Subcutaneous abdominal adipose tissue (tissue), 5 donors: ENCODE data around the gene FAM149B1.

Experiments used
- H3K27ac ChIP-seq: one replicate; pipeline ENCODE4 v1.7.0; 2013; ENCODE audit warnings: low read depth, mild to moderate bottlenecking, inconsistent platforms, low read length, moderate library complexity
- H3K27me3 ChIP-seq, 5 donors: one replicate each; pipeline ENCODE4 v1.7.0; 2013; ENCODE audit warnings: low read length in 5 of 5, inconsistent platforms in 1 of 5; ENCODE audit not compliant: control insufficient read depth in 5 of 5, insufficient read depth in 4 of 5
- H3K36me3 ChIP-seq, 5 donors: one replicate each; pipeline ENCODE4 v1.7.0; 2013; ENCODE audit warnings: low read length in 5 of 5; ENCODE audit not compliant: control insufficient read depth in 5 of 5, insufficient read depth in 5 of 5
- H3K4me1 ChIP-seq, 5 donors: one replicate each; pipeline ENCODE4 v1.7.0; 2013; ENCODE audit warnings: low read length in 5 of 5, mild to moderate bottlenecking in 3 of 5, moderate library complexity in 1 of 5; ENCODE audit not compliant: control insufficient read depth in 5 of 5, insufficient read depth in 5 of 5
- H3K4me3 ChIP-seq, 5 donors: one replicate each; pipeline ENCODE4 v1.7.0; 2013; ENCODE audit warnings: low read length in 5 of 5, low read depth in 1 of 5
- H3K9ac ChIP-seq, 5 donors: one replicate each; pipeline ENCODE4 v1.7.0; 2013; ENCODE audit warnings: low read length in 5 of 5, mild to moderate bottlenecking in 4 of 5, moderate library complexity in 3 of 5
- H3K9me3 ChIP-seq, 5 donors: one replicate each; pipeline ENCODE4 v1.7.0; 2013; ENCODE audit warnings: low read length in 5 of 5; ENCODE audit not compliant: control insufficient read depth in 5 of 5
- donor health status: healthy.
- donor health status: healthy.
- donor health status: healthy.
- donor health status: healthy.
- donor health status: healthy.

FAM149B1 gene

DNA sequence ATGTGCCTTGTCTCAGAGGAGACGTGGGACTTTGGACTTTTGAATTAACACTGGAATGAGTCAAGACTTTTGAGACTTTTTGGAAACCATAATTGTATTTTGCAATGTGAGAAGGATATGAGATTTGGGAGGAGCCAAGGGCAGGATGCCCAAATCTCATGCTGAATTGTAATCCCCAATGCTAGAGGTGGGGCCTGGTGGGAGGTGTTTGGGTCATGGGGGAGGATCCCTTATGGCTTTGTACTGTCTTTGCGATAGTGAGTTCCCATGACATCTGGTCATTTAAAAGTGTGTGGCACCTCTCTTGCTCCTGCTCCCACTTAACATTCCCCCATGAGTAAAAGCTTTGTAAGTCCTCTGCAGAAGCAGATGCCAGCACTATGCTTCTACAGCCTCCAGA, 40.0 kb downstream of the FAM149B1 start:
- H3K27ac ChIP-seq, result no peak overlapping the region
- peaks cover 2 to 23% (median 11%) of the 10 kb centered on the region in 5 donors for H3K4me1 ChIP-seq
- peaks cover 0 to 3% (median 0%) of the 10 kb centered on the region in 5 donors for H3K9me3 ChIP-seq
- H3K9ac ChIP-seq, result no peak overlapping the region
- no peak overlapping the region for H3K4me3 ChIP-seq
- H3K36me3 ChIP-seq, result peaks cover 0 to 15% (median 9%) of the 10 kb centered on the region in 5 donors
- H3K27me3 ChIP-seq, result no peaks in the 10 kb centered on the region

DNA sequence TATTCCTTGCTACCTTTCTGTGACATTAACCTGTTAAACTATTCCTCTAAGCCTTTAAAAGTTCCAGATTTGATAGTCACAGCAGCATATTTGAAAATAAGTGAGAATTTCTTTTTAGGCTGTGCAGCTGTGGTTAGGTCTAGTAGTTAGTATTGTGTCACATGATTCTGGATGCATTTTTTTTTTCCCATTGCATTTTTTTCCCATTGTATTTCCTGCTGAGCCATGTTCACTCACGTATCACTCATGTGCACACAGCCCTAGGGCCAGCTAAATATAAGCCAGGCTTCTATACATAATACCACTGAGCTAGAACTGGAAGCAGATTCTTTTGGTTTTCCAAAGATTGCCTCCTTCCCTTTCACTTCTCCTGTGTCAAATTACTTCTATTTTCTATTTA, 41.8 kb downstream of the FAM149B1 start:
- Histone ChIP-seq H3K27ac (no peak overlapping the region), H3K36me3 (peaks cover 0 to 15% (median 9%) of the 10 kb centered on the region in 5 donors), H3K4me3 (no peak overlapping the region), H3K9ac (no peak overlapping the region), H3K9me3 (peaks cover 0 to 3% (median 0%) of the 10 kb centered on the region in 5 donors), H3K4me1 (peaks cover 2 to 23% (median 11%) of the 10 kb centered on the region in 5 donors), H3K27me3 (no peaks in the 10 kb centered on the region)

GRCh38 chr10:73210395-73211105, 42.6 kb downstream of the FAM149B1 start:
- Histone ChIP-seq H3K4me1 (peaks cover 2 to 23% (median 8%) of the 10 kb centered on the region in 5 donors), H3K27me3 (no peaks in the 10 kb centered on the region), H3K36me3 (peaks cover 0 to 15% (median 9%) of the 10 kb centered on the region in 5 donors), H3K4me3 (no peak overlapping the region), H3K9ac (no peak overlapping the region), H3K9me3 (peaks cover 0 to 3% (median 0%) of the 10 kb centered on the region in 5 donors), H3K27ac (no peak overlapping the region)

DNA sequence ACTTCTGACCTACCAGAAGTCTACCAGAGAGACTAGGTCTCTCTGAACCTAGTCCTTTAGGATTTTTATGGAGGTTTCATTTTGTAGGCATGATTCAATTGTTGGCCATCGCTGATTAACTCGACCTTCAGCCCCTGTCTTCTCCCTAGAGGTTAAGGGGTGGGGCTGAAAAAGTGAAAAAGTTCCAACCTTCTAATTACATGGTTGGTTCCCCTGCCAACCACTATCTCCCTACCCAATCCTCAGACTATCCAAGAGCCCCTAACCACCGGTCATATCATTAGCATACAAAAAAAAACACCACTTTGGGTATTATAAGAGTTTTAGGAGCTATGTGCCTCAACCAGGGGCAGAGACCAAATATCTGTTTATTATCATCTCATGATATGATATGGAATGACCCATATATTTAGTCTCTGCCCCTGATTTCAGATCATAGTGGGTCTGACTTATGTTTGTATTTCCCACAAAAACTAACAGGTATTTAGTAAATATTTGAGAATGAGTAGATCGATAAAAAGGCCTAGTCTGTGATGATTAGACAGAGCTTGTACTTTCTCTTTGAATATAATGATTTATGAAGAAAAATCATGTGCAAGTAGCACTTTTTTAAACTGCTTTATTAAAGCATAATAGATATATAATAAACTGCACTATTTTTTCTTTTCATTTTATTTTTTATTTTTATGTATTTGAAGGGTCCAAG, 43.3 kb downstream of the FAM149B1 start:
- Histone ChIP-seq H3K27me3 (no peaks in the 10 kb centered on the region), H3K36me3 (peaks cover 3 to 15% (median 12%) of the 10 kb centered on the region in 5 donors), H3K4me1 (peaks cover 2 to 17% (median 8%) of the 10 kb centered on the region in 5 donors), H3K4me3 (no peak overlapping the region), H3K9ac (no peak overlapping the region), H3K27ac (no peak overlapping the region), H3K9me3 (no peaks in the 10 kb centered on the region)

DNA sequence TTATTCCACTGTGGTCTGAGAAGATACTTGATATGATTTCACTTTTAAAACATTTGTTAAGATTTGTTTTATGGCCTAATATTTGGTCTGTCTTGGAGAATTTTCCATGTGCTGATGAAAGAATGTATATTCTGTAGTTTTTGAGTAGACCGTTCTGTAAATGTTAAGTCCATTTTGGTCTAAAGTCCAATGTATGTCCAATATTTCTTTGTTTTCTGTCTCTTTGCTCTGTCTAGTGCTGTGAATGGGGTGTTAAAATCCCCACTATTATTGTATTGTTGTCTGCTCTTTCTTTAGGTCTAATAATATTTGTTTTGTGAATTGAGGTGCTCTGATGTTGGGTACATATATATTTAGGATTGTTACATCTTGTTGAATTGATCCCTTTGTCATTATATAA, 47.8 kb downstream of the FAM149B1 start:
- Histone ChIP-seq H3K27ac (no peak overlapping the region), H3K9me3 (no peaks in the 10 kb centered on the region), H3K4me1 (peaks cover 0 to 1% (median 0%) of the 10 kb centered on the region in 5 donors), H3K27me3 (no peaks in the 10 kb centered on the region), H3K36me3 (peaks cover 12 to 25% (median 22%) of the 10 kb centered on the region in 5 donors), H3K9ac (no peak overlapping the region), H3K4me3 (no peak overlapping the region)

- Histone ChIP-seq H3K27me3 (no peaks in the 10 kb centered on the region), H3K27ac (no peak overlapping the region), H3K36me3 (peaks cover 12 to 22% (median 17%) of the 10 kb centered on the region in 5 donors), H3K9ac (no peak overlapping the region), H3K9me3 (no peaks in the 10 kb centered on the region), H3K4me1 (no peaks in the 10 kb centered on the region), H3K4me3 (no peak overlapping the region)
These were observed 49.7 kb downstream of the FAM149B1 start for GRCh38 chr10:73217628-73218027.

- Histone ChIP-seq H3K36me3 (peaks cover 12 to 20% (median 17%) of the 10 kb centered on the region in 5 donors), H3K27me3 (no peaks in the 10 kb centered on the region), H3K27ac (no peak overlapping the region), H3K4me3 (no peak overlapping the region), H3K9ac (no peak overlapping the region), H3K9me3 (no peaks in the 10 kb centered on the region), H3K4me1 (no peaks in the 10 kb centered on the region)
These were observed 50.7 kb downstream of the FAM149B1 start for GRCh38 chr10:73218431-73219191.

GRCh38 chr10:73219384-73219783, 51.5 kb downstream of the FAM149B1 start:
- no peaks in the 10 kb centered on the region for H3K27me3 ChIP-seq
- no peaks in the 10 kb centered on the region for H3K9me3 ChIP-seq
- H3K9ac ChIP-seq, result no peak overlapping the region
- no peak overlapping the region for H3K27ac ChIP-seq
- H3K4me3 ChIP-seq, result no peak overlapping the region
- H3K4me1 ChIP-seq, result peaks cover 0 to 4% (median 0%) of the 10 kb centered on the region in 5 donors
- peaks cover 12 to 20% (median 17%) of the 10 kb centered on the region in 5 donors for H3K36me3 ChIP-seq

DNA sequence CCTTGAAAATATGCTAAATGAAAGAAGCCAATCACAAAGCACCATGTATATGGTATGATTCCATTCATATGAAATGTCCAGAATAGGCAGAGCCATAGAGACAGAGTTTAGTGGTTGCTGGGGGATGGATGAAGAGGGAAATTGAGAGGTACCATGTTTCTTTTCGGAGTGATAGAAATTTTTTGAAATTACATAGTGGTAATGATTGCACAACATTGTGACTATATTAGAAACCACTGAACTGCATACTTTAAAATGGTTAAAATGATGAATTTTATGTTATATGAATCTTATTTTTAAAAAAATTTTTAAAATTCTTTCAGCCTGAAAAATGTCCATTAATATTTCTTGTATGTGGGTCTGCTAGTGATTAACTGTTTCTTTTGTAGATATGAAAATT, 53.1 kb downstream of the FAM149B1 start:
- Histone ChIP-seq H3K27me3 (no peaks in the 10 kb centered on the region), H3K9ac (no peak overlapping the region), H3K4me1 (peaks cover 0 to 4% (median 0%) of the 10 kb centered on the region in 5 donors), H3K36me3 (peaks cover 11 to 21% (median 18%) of the 10 kb centered on the region in 5 donors), H3K9me3 (no peaks in the 10 kb centered on the region), H3K27ac (no peak overlapping the region), H3K4me3 (no peak overlapping the region)
